ENCODE results near the gene APOC1.
A peak's percentile ranks its signal among the peaks of the same experiment; 100 is the strongest.
"Not testable (repeated sequence)": the region's sequence is repeated elsewhere in the genome, so short reads cannot be mapped to it uniquely, and the experiment has no call there.

The APOC1 gene

GRCh38 chr19:44890366-44891015 lies 23.9 kb upstream of the APOC1 start:
- peak; percentile 100 for DNase-seq

GRCh38 chr19:44891016-44891882 lies 23.2 kb upstream of the APOC1 start, which contains the start of gene TOMM40:
TOMM40 (plus strand) TSS chr19:44891254; CDS start chr19:44891416, 162 bp downstream.
- no peak for DNase-seq

GRCh38 chr19:44892932-44893331 lies 21.5 kb upstream of the APOC1 start:
- no peak for DNase-seq

GRCh38 chr19:44893332-44894051 lies 20.9 kb upstream of the APOC1 start:
- no peak for DNase-seq

GRCh38 chr19:44894052-44894400 lies 20.4 kb upstream of the APOC1 start:
- DNase-seq: no peak

GRCh38 chr19:44894946-44895345 lies 19.5 kb upstream of the APOC1 start:
- DNase-seq: no peak

GRCh38 chr19:44897835-44898234 lies 16.6 kb upstream of the APOC1 start:
- no peak for DNase-seq

GRCh38 chr19:44900328-44901244 lies 13.8 kb upstream of the APOC1 start:
- DNase-seq: no peak

- no peak for DNase-seq
Observed at GRCh38 chr19:44903216-44903601, 11.2 kb upstream of the APOC1 start.

GRCh38 chr19:44903602-44904425 lies 10.6 kb upstream of the APOC1 start:
- DNase-seq: no peak

- no peak for DNase-seq
Observed at GRCh38 chr19:44904426-44904994, 9.9 kb upstream of the APOC1 start.

GRCh38 chr19:44905437-44906160 lies 8.8 kb upstream of the APOC1 start, which contains the start of gene APOE:
APOE (plus strand) TSS chr19:44905796; CDS start chr19:44906625, 829 bp downstream.
- no peak for DNase-seq

- DNase-seq: no peak
Observed at GRCh38 chr19:44907613-44908012, 6.8 kb upstream of the APOC1 start.

GRCh38 chr19:44908074-44908835 lies 6.2 kb upstream of the APOC1 start:
- DNase-seq: no peak

GRCh38 chr19:44908836-44909261 lies 5.6 kb upstream of the APOC1 start:
- no peak for DNase-seq

GRCh38 chr19:44909775-44910174 lies 4.6 kb upstream of the APOC1 start:
- DNase-seq: no peak

- DNase-seq: not testable (repeated sequence)
Observed at GRCh38 chr19:44911896-44912295, 2.5 kb upstream of the APOC1 start.

GRCh38 chr19:44912854-44913253 lies 1.6 kb upstream of the APOC1 start:
- no peak for DNase-seq

Data from fibroblast of skin of right biceps (primary cell).